EL (cell line): ENCODE measurements around the gene PAX5.

Experiments used
- DNase-seq: peaks from one replicate; pipeline ENCODE4 v3.0.0-alpha.2; 2016

Gene PAX5

GRCh38 chr9:36848946-36849345, 185.1 kb downstream of the PAX5 start:
- DNase-seq = no peak

DNA sequence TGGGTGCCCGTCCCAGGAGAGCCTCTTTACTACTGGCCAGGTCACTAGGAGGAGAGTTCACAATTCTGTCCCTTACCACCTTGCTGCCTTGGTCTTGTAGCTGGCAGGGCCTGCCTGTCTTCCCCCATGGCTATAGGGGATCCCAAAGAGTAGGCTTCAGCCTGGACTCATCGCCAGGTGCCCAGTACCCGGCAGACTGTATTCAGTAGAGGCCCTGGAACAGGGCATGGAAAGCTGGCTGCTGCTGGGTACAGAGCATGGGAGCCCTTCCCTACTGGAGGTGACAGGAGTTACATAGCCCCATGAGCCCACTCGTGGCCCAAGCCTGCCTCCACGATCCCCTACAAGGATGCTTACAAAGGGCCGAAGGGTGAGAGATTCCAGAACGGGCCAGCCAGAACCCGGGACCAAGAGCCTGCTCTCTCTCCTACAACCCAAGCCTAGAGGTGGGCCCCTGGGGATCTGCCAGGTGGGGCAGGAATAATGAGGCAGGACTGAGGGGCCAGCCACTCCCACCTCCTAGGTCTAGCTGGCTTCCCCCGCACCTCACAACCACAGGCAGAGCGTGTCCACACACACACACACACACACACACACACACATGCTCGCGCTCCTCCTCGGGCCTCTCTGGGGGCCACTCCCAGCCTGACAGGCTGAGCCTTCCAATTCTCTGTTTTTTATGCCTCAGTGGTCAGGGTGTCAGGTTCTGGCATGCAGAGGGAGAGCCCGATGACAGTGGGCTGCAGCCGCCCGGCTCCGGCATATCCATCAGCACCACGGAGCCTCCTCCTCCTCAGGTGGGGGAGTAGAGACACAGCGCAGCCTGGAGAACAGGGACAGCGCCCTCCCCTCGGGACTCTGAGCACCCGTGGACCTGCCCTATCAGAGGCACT, 186.0 kb downstream of the PAX5 start:
- DNase-seq = no peak

GRCh38 chr9:36846621-36847020, 187.4 kb downstream of the PAX5 start:
- no peak for DNase-seq

DNA sequence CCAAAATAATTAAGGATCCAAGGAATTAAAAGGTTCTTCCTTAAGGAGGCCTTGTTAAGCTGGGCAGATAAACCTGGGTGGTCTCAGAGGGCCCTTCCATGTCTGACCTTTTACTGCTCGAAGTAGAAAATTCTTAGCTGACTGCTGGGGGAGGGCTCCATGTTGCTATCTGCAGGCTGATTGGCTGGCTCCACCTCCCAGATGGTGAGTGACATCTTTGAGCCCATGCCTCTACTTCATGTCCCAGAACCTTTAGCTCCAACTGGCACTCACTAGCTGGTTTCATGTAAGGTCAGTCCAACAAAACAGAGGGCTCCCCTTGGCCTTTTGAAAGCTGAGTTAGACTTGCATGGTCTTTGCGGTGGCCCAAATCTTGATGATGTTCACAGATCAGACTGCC, 188.2 kb downstream of the PAX5 start:
- DNase-seq = no peak

DNA sequence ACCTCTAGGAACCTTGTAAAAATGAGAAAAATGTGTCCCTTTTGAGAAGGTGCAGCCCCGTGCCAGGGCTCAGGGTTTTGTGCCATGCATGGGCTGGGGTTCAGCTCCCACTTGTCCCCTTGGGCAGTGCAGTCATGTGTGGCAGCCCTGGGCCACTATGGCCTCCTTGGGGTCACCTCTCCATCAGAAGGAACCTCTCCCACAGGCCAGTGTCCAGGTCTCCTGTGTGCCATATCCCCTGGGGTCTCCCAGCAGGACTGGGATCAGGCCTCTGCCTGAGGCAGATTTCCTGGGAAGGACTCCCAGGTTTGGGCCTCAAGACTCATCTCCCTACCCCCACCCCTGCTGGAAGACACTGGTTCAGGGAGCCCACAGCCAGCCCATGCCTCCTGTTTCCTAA, 189.1 kb downstream of the PAX5 start:
- no peak for DNase-seq

DNA sequence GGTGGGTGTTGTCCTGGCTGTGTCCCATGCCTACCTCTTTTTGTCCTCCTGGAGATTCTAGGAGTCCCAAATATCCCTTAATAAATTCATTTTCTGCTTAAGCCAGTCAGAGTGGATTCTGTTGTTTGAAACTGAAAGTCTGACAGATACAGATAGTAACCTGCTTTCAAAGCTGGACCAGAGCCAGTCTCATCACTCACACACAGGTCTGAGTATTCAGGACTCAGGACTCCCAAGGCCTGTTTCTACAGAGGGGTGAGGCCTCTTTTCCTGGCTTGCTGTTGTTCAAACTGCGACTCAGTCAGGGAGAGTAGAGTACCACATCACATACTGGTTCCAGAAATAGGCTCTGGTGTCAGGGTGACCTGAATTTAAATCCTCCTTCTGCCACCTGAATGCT, 190.1 kb downstream of the PAX5 start:
- DNase-seq = no peak

- DNase-seq = no peak
Observed at GRCh38 chr9:36842560-36843530, 191.2 kb downstream of the PAX5 start.

DNA sequence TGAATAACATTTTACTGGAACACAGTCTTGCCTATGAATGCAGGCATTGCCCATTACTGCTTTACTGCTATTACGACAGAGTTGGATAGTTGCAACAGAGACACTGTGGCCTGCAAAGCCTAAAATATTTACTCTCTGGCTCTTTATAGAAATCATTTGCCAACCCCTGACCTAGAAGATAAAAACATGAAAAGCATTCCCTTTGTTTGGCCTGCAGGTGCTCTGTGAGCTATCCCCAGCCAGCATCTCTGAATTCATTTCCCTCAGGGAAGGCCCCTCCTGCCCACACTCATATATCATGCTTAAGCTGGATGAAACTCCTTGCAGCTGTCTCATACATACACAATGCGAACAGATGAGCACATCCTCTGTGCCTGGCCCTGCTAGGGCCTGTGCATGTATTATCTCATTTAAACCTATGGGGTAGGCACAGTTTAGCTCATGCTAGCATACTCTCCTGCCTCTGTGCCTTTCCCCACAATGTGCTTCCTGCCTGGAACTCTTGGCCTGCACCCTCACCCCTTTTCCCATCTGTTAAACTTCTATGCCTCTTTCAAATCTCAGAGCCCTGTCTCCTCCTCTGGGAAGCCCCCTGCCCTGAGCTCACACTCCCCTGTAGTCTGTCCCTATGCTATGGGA, 193.1 kb downstream of the PAX5 start:
- DNase-seq = no peak

DNA sequence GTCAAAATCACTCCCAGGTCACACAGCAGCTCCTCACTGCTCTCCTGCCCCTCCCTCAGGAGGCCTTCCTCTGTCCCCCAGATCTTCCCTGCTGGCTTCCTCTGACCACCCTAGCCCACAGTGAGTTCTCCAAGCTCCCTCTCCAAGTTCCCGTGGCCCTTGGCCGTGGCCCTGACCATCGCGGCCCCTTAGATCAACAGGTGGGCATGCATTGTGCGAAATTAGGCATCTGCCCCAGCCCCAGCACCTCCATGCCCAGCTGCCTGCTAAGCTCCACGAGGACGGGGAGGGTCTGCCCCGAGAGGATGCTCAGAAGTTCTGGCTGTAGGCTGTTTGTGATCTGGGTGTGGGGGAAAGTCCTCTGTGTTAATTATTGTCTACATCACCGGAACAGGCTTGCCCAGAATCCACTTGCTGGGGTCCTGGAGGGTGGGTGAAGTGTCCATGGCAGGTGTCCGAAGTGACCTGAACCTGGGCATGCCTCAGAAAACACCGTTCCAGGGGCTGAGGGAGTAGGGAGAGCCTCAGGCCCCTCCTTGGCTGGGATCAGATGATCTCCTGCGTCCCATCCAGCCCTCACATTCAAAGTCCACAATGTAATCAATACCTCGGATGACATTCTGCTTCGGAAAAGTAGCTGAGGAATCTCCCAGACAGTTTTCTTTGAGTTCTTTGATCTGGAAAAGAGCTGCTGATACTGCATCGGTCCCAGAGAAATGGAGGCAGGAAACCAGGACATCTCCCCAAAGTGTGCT, 194.8 kb downstream of the PAX5 start:
- DNase-seq = no peak

GRCh38 chr9:36837431-36838405, 196.3 kb downstream of the PAX5 start:
- DNase-seq = no peak

DNA sequence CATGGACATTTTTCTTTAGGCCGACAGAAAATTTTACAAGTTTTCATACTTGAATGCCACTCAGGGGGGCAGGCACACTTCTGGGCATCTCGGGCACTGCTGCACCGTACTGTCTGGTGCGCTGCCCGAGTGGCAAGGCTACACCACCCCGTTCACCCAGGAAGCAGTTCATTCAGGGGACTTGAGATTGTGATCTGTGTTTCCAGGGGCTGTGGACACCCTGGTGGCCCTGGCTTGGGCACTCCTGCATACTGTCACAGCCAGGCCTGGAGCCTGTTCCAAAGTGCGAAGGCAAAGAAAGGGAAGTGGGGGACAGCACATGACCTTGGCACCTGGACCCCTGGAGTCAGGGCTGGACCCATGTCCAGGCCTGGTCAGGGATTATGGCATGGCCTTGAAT, 197.6 kb downstream of the PAX5 start:
- DNase-seq = no peak

DNA sequence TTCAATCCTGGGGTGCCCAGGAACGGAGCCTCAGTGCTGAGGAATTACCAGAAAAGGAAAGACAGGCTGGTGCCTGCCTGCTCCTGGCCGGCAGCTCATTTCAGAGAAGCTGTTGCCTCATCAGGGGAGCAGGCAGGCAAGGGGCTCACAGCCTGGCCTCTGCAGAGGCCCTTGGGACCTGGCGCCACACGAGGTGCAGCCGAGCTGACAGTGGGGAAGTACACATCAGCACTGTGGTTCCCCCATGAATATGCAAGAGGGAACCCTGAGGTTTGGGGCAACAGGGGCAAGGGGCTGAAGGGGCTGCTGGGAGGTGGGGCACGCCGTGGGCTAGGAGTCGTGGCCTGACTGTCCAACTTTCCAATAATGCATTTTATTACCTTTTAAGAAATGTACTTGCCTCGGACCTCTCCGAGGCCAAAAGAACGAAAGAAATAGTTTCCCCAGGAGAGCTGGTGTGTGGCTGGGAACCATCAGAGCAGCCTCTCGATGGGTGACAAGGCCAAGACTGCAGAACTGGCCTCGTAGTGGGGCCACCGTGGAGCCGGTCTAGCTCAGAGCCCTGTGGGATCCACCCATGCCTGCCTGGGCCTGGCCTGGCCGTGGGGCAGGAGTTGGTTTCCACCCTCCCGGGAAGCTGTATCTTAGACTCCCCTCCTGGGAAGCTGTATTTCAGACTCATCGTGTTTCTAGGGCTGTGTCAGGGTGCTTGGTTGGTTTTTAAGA, 198.6 kb downstream of the PAX5 start:
- no peak for DNase-seq

DNA sequence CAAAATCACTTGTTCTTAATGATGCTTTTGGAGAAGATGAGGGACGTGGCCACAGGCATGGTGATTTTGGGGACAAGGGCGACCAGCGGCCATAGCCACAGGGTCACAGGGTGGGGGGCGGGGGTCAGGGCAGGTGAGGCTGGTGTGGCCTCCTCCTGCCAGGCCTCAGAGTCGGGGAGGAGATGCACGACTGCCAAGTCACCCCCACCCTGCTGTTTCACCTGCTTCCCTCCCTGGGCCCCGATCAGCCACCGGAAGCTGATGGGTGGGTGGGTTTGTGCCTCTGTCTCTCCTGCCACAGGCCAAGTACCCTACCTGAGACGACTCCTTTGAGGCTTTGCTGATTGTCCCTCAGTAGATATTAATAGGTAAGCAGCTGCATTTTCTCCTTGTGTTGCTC, 199.3 kb downstream of the PAX5 start:
- no peak for DNase-seq

- DNase-seq = no peak
Observed at GRCh38 chr9:36833954-36834353, 200.1 kb downstream of the PAX5 start.

GRCh38 chr9:36832164-36832795, 201.8 kb downstream of the PAX5 start:
- no peak for DNase-seq

DNA sequence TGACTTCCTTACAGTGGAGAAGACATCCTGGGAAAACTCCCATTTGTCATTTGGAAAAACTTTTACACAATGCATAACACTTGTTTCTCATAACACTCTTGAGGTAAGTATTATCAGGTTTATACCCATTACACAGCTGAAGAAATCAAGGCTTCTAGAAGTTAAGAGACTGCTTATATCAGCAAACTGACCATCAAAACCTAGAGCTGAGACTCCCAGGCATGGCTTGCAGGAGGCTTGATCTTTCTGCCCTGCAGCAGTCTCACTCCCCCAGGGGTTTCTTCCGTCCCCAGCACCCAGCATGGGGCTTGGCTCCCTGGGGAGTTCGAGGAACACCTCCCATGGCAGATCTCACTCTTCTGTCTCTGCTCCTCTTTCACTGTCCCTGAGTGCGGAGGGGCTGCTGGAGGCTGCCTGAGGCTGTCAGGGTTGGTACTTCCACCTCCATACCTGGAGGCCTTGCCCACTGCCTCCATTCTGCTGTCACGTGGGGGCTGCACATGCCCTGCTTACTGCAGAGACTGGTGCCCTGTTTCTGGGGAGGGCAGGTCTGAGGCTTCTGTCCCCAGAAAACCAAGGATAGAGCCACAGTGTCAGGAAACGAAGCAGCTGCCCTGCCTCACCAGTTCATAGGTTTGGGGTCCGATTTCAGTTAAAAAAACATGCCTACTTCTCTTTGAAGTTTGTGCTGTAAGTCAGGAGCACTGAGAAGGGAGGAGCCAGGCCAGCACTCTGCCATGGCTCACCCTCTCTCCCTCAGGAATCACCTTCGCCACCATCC, 202.5 kb downstream of the PAX5 start:
- no peak for DNase-seq

DNA sequence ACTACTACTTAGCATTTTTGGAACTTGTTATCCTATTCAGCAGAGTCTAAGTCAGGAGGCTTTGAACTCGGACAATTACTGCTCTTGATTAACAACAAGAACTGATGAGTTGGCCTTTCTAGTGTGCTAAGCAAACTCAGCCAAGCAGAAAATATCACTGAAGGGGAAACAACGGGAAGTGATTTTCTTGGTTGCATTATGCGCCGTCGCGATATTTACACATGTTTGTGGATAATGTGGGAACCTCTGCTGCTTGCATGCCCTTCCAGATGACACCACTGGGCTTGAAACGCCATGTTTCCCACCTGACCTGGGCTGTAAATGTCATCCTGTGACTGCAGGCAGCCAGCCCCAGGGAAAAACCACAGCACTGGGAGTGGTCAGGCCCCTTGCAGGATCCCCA, 205.5 kb downstream of the PAX5 start:
- no peak for DNase-seq

DNA sequence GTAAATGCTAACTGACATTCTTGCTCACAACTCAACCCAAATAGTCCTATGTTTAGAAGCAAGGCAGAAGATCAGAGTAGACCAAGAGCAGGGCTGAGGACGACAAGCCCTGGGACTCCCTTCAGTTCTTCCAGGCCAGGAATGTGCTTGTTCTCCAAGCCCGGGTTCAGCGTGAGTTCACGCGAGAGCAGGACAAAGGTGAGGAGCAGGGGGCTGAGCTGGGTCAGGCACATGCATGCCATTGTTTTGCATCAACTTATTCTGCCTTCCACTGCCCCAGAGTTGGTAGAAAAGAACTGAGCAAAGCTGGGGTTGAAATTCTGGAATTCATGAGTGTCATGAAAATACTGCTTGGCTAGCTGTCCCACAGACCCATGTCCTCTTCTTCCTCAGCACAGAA, 206.5 kb downstream of the PAX5 start:
- DNase-seq = no peak

DNA sequence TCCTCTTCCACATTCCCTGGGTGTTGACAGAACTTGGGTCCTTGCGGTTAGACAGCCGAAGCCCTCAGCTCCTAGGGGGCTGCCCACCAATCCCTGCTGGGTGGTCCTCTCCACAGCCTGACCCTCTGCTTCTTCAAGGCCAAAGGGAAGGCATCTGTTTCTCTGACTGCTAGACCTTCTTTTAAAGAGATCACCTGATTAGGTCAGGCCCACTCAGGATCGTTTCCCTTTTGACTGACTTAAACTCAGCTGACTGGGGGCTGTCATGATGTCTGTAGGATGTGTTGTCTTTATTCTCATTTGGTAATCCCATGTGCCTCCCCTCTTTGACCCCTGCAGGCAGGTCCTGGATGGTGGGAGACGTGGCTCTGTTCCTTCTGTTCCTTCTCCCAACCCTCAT, 207.5 kb downstream of the PAX5 start:
- no peak for DNase-seq
